CD4-positive, alpha-beta T cell treated with Interferon gamma for 1 hour (primary cell): Measurements from ENCODE around the gene TTC39C.
A peak's percentile ranks its signal among the peaks of the same experiment; 100 is the strongest.
"Not testable (repeated sequence)": the region's sequence is repeated elsewhere in the genome, so short reads cannot be mapped to it uniquely, and the experiment has no call there.

Experiments
- DNase-seq: peaks from one replicate; pipeline ENCODE4 v3.0.0-alpha.2; 2020

Gene TTC39C

DNA sequence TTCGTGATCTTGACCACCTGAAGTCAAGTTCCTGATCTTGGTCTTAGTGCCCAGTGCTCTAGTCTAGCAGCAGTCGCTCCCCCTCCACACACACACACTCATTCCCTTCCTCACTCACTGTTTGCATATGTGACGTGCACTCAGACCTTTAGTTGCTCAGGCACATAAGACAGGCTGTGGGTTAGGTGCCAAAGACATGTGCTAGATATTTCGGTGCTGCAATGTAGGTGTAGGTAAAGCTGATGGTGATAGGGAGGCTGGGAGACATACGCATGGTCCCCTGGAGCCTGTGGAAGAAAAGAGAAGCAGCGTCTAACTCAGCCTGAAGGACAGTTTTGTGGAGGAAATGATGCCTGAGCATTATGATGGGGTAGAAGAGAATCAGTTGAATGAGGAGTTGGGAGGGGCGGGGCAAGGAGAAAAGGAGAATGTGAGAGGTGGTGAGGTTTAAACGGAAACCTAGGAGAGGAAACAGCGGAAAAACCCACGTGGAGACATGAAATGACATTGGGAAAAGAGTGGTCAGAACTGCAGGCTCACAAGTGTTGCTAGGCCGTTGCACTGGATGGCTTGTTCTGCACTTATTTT lies 3.8 kb downstream of the TTC39C start:
- DNase-seq = no peak

DNA sequence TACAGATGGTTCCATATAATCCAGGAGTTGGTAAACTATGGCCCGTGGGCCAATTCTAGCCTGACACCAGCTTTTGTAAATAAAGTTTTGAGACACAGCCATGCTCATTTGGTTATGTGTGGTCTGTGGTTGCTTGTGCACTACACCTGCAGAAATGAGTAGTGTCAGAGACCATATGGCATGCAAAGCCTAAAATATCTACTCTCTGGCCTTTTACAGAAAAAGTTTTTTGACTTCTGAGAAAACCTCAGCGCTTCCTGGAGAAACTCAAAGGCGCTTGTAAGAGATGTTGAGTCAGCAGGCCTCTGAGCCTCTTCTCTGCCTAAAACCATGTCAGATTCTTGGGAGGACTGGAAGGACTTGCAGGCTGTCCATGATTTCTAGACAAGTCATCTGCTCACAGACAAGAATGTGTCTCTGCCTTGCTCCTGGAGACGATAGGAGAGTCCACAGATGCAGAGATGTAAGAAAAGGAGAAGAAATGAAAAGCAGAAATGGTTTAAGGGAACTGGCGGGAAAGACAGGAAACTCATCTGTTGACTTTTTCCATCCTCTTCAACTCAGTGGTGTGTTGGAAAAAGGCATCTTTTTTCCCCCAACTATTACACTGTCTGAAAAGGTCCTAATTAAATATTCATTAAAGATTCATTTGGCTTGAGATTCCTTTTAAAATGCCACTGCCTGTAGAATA lies 5.2 kb downstream of the TTC39C start:
- DNase-seq = peak; percentile 39

DNA sequence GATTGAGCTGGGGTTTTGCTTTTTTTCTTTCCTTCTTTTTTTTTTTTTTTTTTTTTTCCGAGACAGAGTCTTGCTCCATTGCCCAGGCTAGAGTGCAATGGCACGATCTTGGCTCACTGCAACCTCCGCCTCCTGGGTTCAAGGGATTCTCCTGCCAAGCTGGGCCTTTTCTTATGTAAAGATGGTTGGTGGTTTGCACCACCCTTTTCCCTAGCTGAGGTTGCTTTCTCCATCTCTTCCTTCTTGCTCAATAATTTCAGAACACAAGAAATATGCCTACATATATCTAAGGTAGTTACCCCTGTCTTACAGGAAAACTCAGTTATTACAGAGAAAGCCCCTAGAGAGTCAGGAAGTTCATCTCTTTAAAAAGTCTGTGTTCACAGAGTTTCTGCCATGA lies 7.0 kb downstream of the TTC39C start:
- DNase-seq = no peak

DNA sequence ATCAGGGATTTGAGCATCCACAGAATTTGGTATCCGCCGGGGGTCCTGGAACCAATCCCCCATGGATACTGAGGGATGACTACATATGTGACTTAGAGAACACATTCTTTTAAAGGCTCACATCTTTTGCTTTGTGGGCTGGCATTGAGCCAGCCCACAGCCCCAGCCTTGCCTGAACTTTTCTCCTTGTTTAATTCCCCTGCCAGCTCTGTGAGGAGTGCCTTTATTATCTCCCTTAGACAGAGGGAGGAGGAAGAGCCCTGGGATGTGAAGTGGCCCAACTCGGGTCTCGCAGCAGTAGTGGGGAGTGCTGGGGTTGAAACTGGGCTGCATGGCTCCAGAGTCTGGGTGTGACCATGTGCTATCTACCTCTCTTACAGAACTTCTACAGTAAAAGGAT lies 7.6 kb downstream of the TTC39C start:
- DNase-seq = no peak

DNA sequence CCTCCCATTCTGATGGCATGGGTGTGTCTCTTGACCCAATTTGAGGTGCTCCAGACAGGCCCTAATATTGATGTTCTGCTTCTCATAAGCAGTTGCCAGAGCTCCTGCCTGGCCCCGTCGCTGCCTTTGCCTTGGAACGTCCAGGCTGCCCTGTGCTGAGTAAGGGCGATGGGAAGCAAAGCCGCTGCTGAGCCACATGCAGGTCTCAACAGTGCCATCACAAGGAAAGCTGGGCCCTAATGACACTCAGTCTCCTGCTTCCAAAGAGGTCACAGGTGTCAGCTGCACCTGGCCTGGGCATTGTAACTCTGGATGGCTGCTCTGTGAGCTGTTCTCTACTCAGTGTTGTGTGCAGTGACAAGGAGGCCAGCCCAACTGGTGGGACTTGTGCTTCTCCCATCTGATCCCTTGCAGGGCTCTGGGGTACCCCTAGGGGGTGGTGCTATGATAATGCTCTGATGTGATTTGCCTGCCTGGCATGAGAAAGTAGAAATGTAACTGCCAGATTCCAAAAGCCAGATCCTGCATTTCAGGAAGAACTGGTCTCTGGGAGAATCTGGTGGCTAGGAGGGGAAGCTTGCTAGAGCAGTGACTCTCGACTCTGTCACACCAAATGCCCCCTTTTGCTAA lies 8.7 kb downstream of the TTC39C start:
- no peak for DNase-seq

DNA sequence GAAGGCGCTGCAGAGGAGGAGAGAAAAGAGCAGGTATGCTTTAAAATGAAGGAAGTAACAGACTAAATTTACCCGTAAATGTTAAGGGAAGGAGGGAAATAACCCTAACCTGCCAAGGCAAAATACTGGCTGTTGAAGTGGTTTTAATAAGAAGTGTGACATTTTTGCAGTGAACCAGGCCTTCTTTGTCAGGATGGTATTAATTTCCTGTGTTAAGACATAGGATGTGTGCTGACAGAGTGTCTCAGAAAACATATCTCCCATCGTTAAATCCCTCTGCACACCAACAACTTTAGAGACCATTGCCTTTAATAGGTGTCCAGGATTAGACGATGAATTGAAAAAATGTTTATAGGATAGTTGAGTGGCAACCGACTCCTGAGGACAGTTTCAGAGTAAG lies 9.9 kb downstream of the TTC39C start:
- no peak for DNase-seq

DNA sequence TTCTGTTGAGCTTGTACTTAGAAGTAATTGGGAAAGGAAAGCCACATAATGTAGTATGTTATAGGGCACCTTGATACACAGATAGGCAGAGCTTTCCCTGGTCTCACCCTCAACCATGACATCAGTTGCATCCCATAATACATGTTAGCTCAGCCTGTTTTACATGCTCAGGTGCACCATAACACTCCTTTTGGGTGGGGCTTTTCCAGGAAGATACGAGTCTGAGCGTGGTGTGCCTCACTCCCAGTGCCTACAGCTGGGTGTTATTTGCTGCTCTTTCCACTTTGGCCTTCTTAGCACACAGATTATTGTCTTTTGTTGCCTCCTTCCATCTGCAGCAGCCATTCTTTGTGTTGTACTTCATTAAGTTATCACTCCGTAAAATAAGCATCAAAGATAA lies 11.9 kb downstream of the TTC39C start:
- no peak for DNase-seq

DNA sequence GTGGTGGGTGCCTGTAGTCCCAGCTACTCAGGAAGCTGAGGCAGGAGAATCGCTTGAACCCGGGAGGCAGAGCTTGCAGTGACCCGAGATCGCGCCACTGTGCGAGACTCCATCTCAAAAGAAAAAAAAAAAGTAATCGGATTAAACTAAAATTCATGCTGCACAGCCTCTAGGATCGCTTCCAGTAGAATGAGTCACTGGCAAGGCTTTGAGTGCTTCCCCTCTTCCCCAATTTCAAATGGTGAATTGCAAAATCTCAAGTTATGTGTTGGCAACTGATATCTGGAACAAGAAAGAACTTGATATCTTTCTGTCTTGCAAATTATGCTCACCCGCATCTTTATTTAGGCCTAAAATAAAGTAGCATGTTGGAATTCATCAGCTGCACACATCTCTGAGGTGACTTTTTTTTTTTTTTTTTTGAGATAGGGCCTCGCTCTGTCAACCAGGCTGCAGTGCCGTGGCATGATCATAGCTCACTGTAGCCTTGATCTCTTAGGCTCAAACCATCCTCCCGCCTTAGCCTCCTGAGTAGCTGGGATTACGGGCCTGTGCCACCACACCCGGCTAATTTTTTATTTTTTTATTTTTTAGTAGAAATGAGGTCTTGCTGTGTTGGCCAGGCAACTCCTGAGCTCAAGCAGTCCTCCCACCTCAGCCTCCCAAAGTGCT lies 12.7 kb downstream of the TTC39C start:
- DNase-seq = no peak

DNA sequence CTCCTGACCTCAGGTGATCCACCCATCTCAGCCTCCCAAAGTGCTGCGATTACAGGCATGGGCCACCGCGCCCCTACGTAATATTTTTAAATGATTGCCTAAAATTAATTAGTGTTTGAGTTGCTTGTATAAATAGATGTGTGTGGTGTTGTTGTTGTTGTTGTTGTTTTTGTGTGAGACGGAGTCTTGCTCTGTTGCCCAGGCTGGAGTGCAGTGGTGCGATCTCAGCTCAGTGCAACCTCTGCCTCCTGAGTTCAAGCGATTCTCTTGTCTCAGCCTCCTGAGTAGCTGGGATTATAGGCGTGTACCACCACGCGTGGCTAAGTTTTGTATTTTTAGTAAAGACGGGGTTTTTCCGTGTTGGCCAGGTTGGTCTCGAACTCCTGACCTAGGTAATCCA lies 14.4 kb downstream of the TTC39C start:
- not testable (repeated sequence) for DNase-seq

DNA sequence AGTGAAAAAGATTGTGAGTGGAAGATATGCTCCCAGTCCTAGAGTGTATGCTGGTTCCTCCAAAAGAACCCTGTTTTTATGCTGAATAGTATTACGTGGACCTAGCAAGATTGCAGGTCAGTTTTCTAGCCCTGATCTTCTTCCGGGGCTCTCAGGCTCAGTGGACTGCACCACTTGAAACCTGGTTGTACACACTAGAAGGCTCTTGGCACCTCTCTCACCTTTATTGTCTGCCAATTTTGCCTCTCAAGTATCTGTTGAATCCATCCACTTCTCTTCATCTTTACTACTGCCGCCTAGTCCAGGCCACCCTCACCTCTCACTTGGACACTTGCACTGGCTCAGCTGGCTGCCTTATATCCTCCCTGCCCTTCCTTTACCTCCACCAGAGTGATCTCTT lies 16.8 kb downstream of the TTC39C start:
- no peak for DNase-seq

DNA sequence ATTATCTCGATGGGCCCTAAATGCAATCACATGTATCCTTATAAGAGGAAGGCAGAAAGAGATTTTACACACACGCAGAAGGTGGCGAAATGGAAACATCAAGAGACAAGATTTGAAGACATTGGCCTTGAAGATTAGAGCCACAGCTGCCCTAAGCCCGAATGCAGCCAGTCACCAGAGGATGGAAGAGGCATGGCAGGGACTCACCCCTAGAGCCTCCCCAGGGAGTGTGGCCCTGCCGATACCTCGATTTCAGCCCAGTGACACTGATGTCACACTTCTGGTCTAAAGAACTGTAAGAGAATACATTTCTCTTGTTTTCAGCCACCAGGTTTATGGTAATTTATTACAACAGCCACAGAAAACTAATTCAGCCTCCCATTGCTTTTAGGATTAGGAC lies 17.4 kb downstream of the TTC39C start:
- no peak for DNase-seq

DNA sequence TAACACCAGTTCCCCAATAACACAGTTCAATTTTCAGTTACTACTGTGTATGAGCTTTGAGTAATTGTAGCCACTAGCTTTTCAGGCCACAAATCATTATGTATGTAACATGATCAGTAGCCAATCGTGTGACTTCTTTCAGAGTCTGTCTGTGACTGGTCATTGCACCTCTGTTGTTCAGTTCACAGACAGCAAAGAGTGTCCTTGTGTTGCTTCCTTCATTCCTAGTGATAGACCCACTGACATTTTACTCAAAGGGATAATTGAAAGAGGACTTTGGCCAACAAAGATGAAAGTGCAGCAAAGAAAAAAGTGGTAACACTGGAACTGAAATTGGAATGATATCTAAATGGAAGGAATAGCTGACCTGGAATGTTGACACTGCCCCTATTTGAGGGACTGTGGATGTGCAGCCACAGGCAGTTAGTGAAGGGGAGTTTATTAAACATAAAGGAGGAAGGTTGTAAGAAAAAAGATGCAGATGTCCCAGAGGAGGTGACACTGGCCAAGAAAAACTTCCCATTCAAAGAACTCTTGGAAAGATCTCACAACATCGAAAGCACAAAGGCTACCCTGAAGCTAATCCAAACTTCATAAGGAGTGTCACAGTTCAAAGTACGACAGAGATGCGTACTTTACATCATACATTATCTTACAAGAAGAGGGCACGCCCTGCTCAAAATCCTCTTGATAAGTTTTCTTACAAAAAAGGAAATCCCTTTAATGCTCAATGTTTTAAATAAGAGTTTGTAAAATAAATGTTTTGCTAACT lies 19.3 kb downstream of the TTC39C start:
- DNase-seq = no peak

DNA sequence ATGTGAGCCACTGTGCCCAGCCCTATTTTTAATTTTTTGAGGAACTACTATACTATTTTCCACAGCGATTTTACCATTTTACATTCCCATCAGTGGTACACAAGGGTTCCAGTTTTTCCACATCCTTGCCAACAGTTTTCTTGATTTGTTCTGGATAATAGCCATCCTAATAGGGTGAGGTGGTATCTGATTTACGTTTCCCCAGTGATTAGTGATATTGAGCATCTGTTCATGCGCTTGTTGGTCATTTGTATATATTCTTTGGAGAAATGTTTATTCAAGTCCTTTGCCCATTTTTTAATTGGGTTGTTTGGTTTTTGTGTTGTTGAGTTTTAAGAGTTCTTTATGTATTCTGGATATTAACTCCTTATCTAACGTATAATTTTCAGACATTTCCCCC lies 20.8 kb downstream of the TTC39C start:
- DNase-seq = no peak

DNA sequence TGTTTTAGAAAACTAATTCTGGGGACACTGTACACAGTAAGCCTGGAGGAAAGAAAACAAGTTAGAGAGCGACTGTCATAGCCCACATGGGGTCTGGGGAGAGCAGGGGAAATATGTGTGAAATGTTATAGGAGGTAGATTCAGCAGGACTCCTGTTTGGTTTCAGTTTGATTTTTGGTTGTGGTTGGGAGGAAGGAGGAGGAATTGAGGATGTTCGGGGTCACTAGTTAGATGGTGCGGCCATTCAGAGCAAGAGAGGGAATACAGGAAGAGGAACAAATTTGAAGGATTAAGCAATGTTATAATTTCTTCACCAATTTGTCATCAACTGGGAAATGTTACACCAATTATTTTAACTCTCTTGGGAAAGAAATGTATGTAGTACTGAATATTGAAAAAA lies 25.1 kb downstream of the TTC39C start:
- DNase-seq = no peak

DNA sequence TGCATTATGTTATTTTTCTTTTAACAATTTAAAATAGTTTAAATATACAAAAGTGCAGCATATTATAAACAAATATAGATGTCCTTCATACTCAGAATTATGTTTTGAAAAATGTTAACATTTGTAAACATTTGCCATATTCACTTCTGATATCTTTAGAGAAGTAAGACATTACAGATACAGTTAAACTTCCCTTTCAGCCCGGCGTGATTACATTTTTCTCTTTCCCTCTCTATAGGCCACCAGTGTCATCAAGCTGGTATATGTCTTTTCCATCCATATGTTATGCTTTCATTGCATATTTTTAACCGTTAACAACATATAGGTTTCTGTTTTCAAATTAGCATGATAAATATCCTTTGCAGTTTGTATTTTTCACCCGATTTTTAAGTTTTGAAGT lies 27.1 kb downstream of the TTC39C start:
- DNase-seq = no peak

DNA sequence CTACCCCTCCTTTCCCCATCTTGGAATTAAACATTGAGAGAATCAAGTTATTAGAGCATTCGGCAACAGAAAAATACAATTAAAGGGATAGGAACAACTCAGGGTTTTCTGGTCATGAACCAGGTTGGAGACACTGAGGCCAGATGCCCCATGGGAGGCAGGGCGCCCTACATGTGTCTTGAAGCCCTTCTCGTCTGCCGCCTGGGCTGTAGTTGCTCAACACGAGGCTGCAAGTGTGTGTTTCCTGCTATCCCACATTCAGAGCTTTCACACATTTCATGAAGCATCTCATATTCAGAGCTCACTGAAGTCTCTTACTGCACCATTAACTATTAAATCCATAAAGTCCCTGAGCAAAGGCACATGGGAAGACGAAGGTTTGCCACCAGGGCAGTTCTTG lies 28.8 kb downstream of the TTC39C start:
- no peak for DNase-seq

DNA sequence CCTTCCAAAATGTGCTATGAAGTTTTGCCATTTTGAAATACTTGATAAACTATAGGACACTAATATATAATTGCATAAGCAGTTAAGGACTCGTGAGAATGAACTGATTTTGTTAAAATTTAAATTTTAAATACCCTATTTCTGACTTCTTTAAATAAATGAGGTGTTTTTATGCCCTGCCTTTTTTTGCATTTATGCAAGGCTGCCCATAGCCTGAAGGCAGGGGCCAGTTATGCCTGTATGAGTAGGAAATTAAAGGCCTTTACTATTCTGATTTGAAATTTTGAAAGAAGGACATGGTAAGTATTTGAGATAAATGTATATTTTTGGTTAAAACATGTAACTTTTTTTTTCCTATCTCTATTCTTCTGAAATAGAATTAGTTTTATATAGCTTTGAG lies 33.7 kb downstream of the TTC39C start:
- no peak for DNase-seq

DNA sequence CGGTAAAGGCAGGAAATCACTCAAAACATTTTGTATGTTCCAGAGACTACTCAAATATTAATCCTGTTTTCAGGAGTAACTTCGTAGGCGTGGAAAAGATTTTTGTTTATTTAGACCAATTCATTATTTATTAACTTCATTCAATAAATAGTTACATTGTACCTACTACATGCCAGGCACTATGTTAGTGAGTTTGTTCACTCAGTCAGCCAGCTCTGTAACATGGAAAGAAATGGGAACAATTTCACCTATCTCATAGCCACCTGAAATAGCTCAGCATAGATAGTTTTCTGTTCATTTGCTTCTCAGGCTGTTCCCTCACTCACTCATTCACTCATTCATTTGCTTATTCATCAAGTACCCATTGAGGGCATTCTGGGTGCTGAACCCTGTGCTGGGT lies 34.6 kb downstream of the TTC39C start:
- no peak for DNase-seq

DNA sequence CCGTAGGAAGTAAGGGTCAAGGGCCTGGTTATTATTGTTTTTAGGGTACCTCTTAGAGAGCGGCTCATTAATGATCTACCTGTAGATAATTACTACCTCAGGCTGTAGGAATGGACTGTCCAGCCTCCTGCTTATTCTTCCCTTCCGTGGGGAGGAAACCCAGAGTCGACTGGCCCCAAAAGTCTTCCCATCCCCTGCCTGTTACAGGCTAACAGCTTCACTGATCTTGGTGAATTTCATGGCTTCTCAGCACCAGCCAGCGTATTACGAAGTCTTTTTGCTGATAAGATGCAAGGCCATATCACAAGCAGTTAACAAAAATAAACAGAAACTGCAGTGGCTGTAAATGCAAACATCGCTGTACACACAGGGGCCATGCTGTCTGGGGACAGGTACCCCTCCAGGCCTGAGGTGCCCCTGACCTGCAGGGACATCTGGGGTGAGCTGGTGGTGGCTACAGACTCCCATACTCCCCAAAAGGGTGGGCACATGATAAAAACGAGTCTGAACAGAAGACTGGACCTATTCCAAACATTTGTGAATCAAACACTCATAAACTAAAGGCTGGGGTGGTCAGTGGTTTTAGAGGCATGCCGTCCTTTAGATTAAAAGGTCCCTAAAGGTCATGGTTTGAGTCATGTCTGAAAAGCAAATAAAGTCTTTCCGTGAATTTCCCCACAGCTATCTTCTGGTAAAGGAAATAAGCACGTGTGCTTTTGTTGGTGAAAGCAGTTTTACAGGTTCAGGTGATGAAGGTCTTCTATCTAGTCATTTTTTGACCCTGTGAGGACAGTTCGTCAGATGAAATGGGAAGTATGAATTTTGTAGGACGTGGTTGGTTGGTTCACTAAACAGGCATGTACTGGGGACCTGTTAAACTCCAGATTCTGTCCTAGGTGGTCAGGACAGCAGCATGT lies 36.7 kb downstream of the TTC39C start:
- no peak for DNase-seq

DNA sequence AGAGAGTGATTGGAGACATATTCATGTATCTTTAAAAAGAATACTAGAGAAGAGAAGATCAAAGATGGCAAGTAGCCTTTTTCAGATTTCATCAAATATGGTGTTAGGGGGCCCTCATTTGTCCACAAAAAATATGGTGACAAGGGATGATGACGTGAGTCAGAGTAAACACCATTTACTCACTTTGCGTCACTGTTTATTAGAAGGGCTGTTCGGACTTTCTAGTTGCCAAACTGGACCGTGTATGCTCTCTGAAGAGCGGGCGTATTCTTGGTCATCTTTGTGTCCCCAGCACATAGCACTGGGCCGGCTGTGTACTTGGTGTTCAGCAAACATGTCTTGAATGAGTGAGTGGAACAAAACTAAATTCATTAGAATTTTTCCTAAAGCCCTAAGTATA lies 37.5 kb downstream of the TTC39C start:
- no peak for DNase-seq

DNA sequence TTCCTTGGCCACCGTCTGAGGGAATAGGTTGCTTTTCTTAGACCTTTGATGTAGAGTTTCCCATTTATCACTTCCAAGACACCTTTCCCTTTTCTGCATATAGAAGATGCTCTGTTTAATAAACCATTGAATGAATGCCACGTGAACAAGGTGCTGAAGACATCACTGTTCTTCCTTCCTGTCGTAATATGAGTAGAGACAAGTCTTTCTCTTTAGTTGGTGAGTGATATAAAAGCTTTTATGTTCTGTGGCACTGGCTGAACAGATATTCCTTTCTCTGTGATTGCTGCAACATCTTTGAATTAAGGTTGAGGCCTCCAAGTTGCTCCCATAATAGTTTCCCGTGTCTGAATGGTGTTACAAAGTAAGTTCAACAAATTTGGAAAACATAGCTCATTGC lies 38.7 kb downstream of the TTC39C start:
- no peak for DNase-seq

DNA sequence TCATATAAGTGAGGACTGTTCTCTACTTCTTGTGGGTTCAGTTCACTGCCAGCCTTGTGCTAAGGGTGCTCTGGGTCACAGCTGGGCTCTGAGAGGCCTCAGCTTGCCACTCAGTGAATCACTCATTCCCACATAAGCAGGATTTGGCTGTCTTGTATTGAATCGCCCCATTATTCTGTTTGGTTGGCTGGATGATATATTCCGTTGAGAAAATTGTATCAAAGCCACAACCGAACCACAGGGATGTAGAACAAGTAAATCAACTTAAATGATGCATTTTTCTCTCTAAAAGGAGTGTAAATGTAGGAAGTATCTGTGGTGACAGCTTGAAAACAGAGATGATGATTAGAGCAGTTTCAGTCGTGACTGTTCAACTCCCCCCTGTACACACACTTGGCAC lies 39.6 kb downstream of the TTC39C start:
- no peak for DNase-seq
